Mucosa of rectum (tissue), 2 donors: ENCODE measurements around the gene UBE2J2.

ENCODE experiments used
- H3K27ac ChIP-seq, 2 donors: one replicate each; pipeline ENCODE4 v1.7.0; 2013; ENCODE audit warnings: inconsistent platforms in 2 of 2, low read depth in 2 of 2, low read length in 2 of 2
- H3K27me3 ChIP-seq, 2 donors: one replicate each; pipeline ENCODE4 v1.7.0; 2013; ENCODE audit warnings: low read length in 2 of 2; ENCODE audit not compliant: control insufficient read depth in 2 of 2, insufficient read depth in 2 of 2
- H3K36me3 ChIP-seq, 2 donors: one replicate each; pipeline ENCODE4 v1.7.0; 2013; ENCODE audit warnings: low read length in 2 of 2; ENCODE audit not compliant: control insufficient read depth in 2 of 2, insufficient read depth in 2 of 2
- H3K4me1 ChIP-seq, 2 donors: one replicate each; pipeline ENCODE4 v1.7.0; 2013; ENCODE audit warnings: low read length in 2 of 2, mild to moderate bottlenecking in 1 of 2; ENCODE audit not compliant: control insufficient read depth in 2 of 2, insufficient read depth in 2 of 2
- H3K4me3 ChIP-seq, 2 donors: one replicate each; pipeline ENCODE4 v1.7.0; 2013; ENCODE audit warnings: low read length in 2 of 2
- H3K9ac ChIP-seq, 2 donors: one replicate each; pipeline ENCODE4 v1.7.0; 2013; ENCODE audit warnings: low read length in 2 of 2, low read depth in 1 of 2, mild to moderate bottlenecking in 1 of 2
- H3K9me3 ChIP-seq, 2 donors: one replicate each; pipeline ENCODE4 v1.7.0; 2013; ENCODE audit warnings: low read length in 2 of 2; ENCODE audit not compliant: control insufficient read depth in 2 of 2
- donor health status: healthy.
- donor health status: Normal muscosa, but diverticular disease.

Gene UBE2J2

DNA sequence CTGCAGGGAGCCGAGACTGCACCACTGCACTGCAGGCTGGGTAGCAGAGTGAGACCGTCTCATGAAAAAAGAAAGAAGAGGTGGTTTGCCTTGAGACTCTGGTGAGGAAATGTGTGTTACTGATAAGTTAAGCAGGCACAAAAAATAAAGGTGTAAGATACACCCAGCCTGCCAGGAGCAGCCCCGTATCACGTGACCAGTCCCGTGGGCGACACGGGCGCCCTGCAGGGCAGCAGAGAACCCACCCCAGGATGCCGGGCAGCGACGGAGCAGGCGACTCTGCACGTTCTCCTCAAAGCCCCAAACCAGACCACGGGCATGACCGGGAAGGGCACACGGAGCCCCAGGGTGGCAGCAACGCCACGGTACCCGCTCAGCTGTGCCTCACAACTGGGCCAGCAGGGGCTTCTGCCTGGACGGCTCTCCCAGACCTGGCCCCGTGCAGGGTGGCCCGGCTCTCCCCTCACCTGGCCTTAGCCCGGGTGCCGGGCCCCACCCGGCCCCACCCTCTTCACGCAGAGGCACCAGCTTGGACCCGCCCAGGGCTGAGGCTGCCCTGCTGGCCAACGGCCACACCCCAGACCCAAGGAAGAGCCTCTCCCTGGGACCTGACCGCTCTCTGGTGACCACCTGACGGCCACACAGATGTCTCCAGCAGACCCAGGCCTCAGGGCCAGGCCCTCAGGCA is 51.6 kb downstream of the UBE2J2 start:
- no peaks in the 10 kb centered on the region for H3K9me3 ChIP-seq
- no peaks in the 10 kb centered on the region for H3K4me1 ChIP-seq
- no peak overlapping the region for H3K9ac ChIP-seq
- H3K27me3 ChIP-seq = no peaks in the 10 kb centered on the region
- no peak overlapping the region for H3K4me3 ChIP-seq
- H3K36me3 ChIP-seq = peaks cover 57 to 63% of the 10 kb centered on the region in 2 donors
- H3K27ac ChIP-seq = no peak overlapping the region

DNA sequence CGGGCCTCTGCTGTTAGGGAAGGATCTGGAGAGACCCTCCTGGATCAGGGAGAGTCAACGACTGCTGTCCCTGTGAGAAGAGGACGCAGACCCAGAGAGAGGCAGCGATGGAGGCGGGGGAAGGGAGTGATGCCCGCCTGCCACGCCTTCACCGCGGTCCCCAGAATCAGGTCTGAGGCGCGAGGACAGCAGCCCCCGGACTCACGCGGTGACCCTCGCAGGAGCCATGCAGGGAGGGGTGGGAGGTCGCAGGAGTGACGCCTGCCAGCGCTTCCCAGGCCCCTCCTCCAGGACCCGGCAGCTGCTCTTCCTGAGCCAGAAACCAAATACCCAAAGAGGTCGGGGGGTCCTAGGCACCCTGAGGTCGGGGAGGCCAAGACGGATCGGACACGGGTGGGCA is 53.5 kb downstream of the UBE2J2 start:
- Histone ChIP-seq H3K27me3 (no peaks in the 10 kb centered on the region), H3K4me1 (no peaks in the 10 kb centered on the region), H3K36me3 (peaks cover 55 to 57% of the 10 kb centered on the region in 2 donors), H3K27ac (no peak overlapping the region), H3K9me3 (no peaks in the 10 kb centered on the region), H3K4me3 (no peak overlapping the region), H3K9ac (no peak overlapping the region)

DNA sequence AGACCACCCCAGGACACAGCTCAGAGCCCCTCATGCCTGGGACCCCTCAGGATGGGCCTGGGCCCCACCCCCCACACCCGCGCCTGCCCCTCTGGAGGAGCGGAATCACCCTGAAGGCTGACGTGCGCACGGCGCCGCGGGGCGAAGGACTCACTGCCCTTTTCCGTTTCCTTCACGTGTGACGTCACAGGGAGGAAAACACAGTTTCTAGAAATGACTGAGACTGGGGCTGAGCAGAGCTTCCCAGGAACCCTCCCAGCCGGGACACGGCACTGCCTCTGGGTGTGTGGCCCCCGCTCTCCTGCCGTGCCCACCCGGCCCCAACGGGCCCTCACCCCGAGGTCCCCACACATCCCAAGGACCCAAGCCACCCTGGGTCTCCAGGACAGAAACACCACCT is 54.3 kb downstream of the UBE2J2 start:
- H3K9me3 ChIP-seq = no peaks in the 10 kb centered on the region
- H3K36me3 ChIP-seq = peaks cover 48 to 57% of the 10 kb centered on the region in 2 donors
- H3K9ac ChIP-seq = no peak overlapping the region
- H3K4me1 ChIP-seq = no peaks in the 10 kb centered on the region
- no peak overlapping the region for H3K4me3 ChIP-seq
- no peaks in the 10 kb centered on the region for H3K27me3 ChIP-seq
- H3K27ac ChIP-seq = no peak overlapping the region

DNA sequence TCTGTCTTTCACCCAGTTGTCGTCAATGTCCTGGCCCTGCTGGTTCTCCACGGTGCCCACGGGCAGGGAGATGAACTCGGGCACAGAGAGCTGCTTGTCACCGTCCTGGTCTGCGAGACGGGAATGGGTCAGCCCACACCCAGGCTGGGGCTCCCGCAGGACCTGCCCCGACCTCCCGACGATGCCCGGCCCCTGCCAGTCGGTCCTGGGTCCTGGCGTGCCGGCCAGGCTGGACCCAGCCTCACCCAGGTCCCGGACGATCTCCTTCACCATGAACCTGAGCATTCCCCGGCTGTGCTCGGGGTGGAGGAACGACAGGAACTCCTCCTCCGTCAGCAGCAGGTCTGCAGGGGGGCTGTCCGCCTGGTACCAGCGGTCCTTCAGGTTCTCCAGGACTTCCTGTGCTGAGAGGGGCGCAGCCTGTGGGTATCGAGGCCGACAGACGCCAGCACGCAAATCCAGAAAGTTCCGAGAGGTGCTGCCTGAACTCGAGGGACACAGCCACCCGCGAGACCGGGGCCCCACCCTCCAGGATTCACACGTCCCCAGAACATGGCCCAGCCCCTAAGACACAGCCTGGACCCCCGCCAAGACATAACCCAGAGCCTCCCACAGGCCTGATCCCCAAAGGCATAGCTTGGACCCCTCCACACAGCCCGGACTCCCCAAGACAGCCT is 55.0 kb downstream of the UBE2J2 start:
- Histone ChIP-seq H3K36me3 (peaks cover 48 to 57% of the 10 kb centered on the region in 2 donors), H3K4me1 (no peaks in the 10 kb centered on the region), H3K9me3 (no peaks in the 10 kb centered on the region), H3K9ac (no peak overlapping the region), H3K4me3 (no peak overlapping the region), H3K27me3 (no peaks in the 10 kb centered on the region), H3K27ac (no peak overlapping the region)

DNA sequence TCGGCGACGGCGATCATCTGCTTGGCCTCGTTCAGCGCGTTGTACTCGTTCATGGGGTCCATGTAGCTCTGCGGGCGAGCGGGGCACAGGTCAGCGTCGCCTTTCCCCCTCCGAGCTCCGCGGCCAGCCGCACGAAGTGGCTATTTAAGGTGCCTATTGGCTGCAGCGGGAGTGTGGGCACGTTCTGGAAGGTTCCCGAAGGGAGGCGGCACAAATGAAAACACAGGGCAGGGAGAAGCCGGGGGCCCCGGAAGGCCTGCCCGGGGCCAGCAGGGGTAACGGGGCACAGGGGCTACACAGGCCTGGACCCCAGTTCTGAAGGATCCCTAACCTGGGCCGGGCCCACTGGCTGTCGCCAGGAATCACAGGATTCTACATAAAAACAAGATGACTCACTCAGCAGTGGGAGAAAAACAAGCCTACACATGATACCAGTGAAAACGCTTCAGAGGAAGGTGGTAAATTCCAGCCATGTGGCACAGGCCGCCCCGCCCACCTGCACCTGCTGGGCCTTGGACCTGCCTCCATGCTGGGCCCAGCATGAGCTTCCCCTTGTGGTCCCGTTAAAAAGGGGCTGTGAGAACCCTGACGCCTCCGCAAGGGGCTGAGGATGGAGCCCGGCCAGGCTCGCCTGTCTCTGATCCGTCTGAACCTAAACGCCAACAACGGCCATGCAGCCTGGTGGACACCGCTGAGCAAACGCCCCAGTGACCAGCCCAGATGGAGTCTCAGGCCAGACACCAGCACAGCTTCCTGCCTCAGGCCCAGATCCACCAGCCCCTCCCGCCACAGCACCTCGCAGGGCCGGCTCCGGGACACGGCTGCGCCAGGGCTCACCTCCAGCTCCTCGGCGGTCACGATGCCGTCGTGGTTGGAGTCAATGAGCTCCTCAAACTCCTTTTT is 55.8 kb downstream of the UBE2J2 start:
- Histone ChIP-seq H3K9me3 (no peaks in the 10 kb centered on the region), H3K9ac (no peak overlapping the region), H3K4me3 (no peak overlapping the region), H3K27ac (no peak overlapping the region), H3K36me3 (peaks cover 41 to 50% of the 10 kb centered on the region in 2 donors), H3K4me1 (peaks cover 0 to 5% of the 10 kb centered on the region in 2 donors), H3K27me3 (no peaks in the 10 kb centered on the region)

DNA sequence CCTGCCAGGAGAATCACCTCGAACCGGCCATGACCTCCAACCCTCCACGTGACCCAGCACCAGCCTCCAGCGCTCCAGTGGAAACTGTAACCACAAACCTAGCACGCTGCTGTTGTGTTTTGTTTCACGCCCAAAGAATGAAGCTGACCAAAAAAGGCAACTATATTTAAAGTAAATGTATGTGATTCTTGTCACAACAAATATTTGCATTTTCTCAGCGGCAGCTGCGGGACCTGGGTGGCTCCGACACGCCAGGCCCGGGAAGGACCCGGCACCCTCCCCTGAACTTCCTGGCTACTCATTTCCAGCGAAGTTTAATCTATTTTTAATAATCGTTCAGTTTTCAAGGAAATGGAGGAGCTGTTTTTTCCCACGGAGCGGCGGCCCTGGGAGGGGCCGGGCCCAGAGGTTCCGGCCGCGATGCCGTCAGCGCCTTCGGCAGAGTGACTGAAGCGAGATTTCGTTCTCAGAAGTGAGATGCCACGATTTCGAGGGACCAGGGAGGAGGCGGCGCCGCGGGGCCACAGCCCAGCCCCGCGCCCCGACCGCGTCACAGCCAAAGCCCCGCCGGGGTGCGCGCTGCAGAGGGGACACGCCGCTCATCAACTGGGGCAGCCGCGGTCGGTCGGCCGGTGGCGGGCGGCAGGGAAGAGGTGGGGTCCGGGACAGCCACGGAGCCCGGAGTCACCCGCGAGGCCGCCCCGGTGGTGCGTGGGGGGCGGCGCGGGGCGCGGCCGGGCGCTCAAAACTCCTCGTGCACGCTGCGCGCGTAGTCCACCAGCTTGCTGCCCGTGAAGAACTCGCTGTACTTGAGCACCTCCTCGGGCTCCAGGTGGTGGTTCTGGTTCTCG is 56.7 kb downstream of the UBE2J2 start:
- peak overlapping the region in 1 of 2 donors; percentile 4 for H3K27ac ChIP-seq
- peaks cover 35 to 44% of the 10 kb centered on the region in 2 donors for H3K36me3 ChIP-seq
- no peak overlapping the region for H3K9ac ChIP-seq
- no peaks in the 10 kb centered on the region for H3K9me3 ChIP-seq
- no peak overlapping the region for H3K4me3 ChIP-seq
- H3K27me3 ChIP-seq = no peaks in the 10 kb centered on the region
- peaks cover 3 to 5% of the 10 kb centered on the region in 2 donors for H3K4me1 ChIP-seq

DNA sequence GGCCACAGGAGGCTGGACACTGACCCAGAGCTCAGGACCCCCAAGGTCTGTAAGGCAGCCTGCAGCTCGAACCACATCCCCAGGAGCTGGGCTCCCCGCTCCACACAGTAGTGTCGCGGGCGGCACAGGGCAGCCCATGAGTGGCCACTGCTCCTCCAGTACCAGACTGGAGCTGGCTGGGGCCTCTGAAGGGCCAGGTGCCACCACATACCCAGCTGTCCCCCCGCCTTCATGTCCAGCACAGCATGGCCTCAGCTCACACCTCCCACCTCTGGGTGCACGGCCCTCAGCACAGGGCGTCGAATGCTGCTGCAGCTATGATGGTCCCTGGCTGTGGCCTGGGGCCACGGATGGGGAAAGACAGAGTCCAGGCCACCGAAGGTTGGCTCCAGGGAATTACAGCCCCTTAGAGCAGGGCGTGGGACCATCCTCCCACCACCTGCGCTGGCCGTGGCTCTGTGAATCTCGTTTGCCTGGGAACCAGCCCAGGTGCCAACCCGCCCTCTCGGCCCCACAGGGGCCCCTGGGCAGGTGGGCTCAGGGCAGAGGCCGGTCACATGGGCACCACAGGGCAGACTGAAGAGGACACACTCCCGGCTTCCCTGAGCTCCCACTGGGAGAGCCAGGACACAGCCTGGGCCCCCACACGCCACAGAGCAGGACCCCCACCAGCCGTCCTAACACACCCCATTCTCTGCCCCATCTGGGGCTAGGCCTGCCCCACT is 57.6 kb downstream of the UBE2J2 start:
- Histone ChIP-seq H3K9ac (no peak overlapping the region), H3K27ac (peak overlapping the region in 1 of 2 donors; percentile 4)

DNA sequence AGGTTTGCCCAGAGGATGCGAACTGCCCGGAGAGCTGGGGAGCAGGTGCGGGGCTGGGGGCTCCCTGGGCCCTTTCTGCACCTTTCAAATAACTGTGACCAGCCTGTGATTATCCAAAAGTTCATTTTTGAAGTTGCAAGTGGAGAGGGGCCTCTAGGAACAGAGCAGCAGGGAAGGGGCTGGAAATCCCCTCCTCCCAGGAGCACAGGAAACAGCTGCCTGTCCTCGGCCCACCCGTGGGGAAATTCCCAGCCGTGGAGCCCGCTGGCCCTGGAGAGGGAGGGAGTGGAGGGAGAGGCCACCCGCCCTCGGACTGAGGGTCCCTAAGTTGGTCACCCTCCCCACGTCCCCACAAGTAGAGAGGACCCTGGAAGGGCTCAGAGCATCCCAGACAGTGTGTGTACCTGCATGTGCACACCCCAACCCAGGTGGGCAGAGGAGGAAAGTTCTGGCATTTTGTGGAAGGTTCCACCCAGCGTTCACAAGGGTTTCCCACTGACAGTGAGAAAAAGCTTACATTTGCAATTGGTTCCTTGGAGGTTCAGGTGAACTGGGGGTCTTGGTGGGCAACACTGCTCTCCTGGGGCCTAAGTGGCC is 58.5 kb downstream of the UBE2J2 start:
- Histone ChIP-seq H3K4me1 (peaks cover 3 to 5% of the 10 kb centered on the region in 2 donors), H3K27ac (no peak overlapping the region), H3K9ac (no peak overlapping the region), H3K36me3 (peaks cover 24 to 28% of the 10 kb centered on the region in 2 donors), H3K4me3 (no peak overlapping the region), H3K27me3 (peaks cover 0 to 4% of the 10 kb centered on the region in 2 donors), H3K9me3 (no peaks in the 10 kb centered on the region)

More for the DNA sequence above, 57.6 kb downstream of the UBE2J2 start:
- H3K4me1 ChIP-seq = peaks cover 3 to 5% of the 10 kb centered on the region in 2 donors
- no peaks in the 10 kb centered on the region for H3K27me3 ChIP-seq
- H3K9me3 ChIP-seq = no peaks in the 10 kb centered on the region
- peaks cover 32 to 36% of the 10 kb centered on the region in 2 donors for H3K36me3 ChIP-seq
- H3K4me3 ChIP-seq = no peak overlapping the region
